Activated CD8-positive, alpha-beta memory T cell treated with anti-CD3 and anti-CD28 coated beads, Interleukin-2, amount 10 ng/mL, durations not matched to agents 7 days and 5 days (primary cell): ENCODE data around the gene BOLA2. TPM values are rescaled to one million over a fixed set of nuclear protein-coding genes. Genes with fewer than 3 reads are reported as not detected.
"Not testable (repeated sequence)": the region's sequence is repeated elsewhere in the genome, so short reads cannot be mapped to it uniquely, and the experiment has no call there.

Experiments
- ATAC-seq: fragments of 150-1000 bp; cut with Tn5 transposase; one replicate; pipeline ENCODE4 v1.10.0; 2021; ENCODE audit warnings: moderate library complexity
- CTCF ChIA-PET: fragments of 350-600 bp; sonication (Branson Sonifier 250); formaldehyde crosslinking; loops from one replicate; lab custom pipeline; 2021; ENCODE audit warnings: antibody characterized with exemption; lab: Charles Lee
- DNase-seq: peaks from one replicate; pipeline ENCODE4 v3.0.0-alpha.2; 2020
- H3K27ac Mint-ChIP-seq: one replicate; pipeline ENCODE4 v1.8.0; 2021; ENCODE audit warnings: mild to moderate bottlenecking, mixed read lengths
- H3K27me3 Mint-ChIP-seq: one replicate; pipeline ENCODE4 v1.8.0; 2021; ENCODE audit warnings: mixed read lengths
- H3K36me3 Mint-ChIP-seq: one replicate; pipeline ENCODE4 v1.8.0; 2021; ENCODE audit warnings: mild to moderate bottlenecking, mixed read lengths
- H3K4me1 Mint-ChIP-seq: one replicate; pipeline ENCODE4 v1.8.0; 2021; ENCODE audit warnings: mixed read lengths
- H3K4me3 Mint-ChIP-seq: one replicate; pipeline ENCODE4 v1.8.0; 2021; ENCODE audit warnings: mild to moderate bottlenecking, moderate library complexity, mixed read lengths
- H3K9me3 Mint-ChIP-seq: one replicate; pipeline ENCODE4 v1.8.0; 2022; ENCODE audit warnings: low read depth, mixed read lengths
- total RNA-seq, 2 experiments: library from RNA; stranded (reverse); gene quantifications; one replicate each; pipeline ENCODE4 v1.2.3, GENCODE V29; 2021

Gene BOLA2
- total RNA-seq, 2 experiments from 2014 or later: 11.0 to 12.3 TPM

DNA sequence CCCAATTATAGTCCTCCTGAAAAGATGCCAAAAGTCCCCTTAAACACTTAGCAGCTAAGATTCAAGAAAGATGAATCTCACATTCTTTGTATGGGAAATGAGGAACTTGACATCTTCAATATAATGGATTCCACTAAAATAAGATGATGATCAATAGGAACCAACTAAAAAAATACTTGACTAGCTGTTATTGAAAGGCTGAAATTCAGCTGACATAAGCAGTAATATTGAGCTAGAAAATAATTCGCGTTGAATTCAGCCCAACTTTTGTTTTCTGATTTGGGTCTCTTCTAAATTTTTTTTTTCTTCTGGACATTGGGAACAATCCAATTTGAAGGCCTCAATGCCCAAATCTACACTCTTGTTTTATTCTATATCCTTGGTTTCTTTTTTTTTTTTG is 30.6 kb downstream of the BOLA2 start:
- H3K9me3 Mint-ChIP-seq, H3K4me3 Mint-ChIP-seq, H3K27ac Mint-ChIP-seq, H3K4me1 Mint-ChIP-seq, ATAC-seq, H3K27me3 Mint-ChIP-seq, CTCF ChIA-PET, H3K36me3 Mint-ChIP-seq, DNase-seq: not testable (repeated sequence)

GRCh38 chr16:29405249-29405648 is 48.9 kb downstream of the BOLA2 start:
- H3K4me1 Mint-ChIP-seq, H3K27ac Mint-ChIP-seq, DNase-seq, H3K27me3 Mint-ChIP-seq, H3K9me3 Mint-ChIP-seq, H3K4me3 Mint-ChIP-seq, H3K36me3 Mint-ChIP-seq, CTCF ChIA-PET, ATAC-seq: not testable (repeated sequence)

Other genes starting within 250 kb of the BOLA2 start
- gene NPIPB11, start 47.6 kb downstream of the BOLA2 start, total RNA-seq: 1 to 10 TPM; 1.6 to 2.6 TPM
- 10 to 100 TPM; 34.9 to 51.6 TPM for gene SLX1B, start 182 bp upstream of the BOLA2 start, total RNA-seq
- 1 to 10 TPM; 1.4 to 2.2 TPM for gene SULT1A4, start 5.6 kb upstream of the BOLA2 start, total RNA-seq
- gene NPIPB12, start 52.1 kb upstream of the BOLA2 start, total RNA-seq: 100 to 1,000 TPM in 1 of 2 experiments, 10 to 100 TPM in 1; 95.3 to 139 TPM
- 100 to 1,000 TPM; 329 to 351 TPM for gene SPN, start 208.9 kb upstream of the BOLA2 start, total RNA-seq
- gene QPRT, start 224.8 kb upstream of the BOLA2 start, total RNA-seq: 10 to 100 TPM; 13.3 to 15.7 TPM